NCI-H226 (cell line): Measurements from ENCODE around the gene TNS1.
"Not testable (repeated sequence)": the region's sequence is repeated elsewhere in the genome, so short reads cannot be mapped to it uniquely, and the experiment has no call there.

ENCODE experiments used
- DNase-seq: peaks from one replicate; pipeline ENCODE4 v3.0.0-alpha.2; 2015

The TNS1 gene

DNA sequence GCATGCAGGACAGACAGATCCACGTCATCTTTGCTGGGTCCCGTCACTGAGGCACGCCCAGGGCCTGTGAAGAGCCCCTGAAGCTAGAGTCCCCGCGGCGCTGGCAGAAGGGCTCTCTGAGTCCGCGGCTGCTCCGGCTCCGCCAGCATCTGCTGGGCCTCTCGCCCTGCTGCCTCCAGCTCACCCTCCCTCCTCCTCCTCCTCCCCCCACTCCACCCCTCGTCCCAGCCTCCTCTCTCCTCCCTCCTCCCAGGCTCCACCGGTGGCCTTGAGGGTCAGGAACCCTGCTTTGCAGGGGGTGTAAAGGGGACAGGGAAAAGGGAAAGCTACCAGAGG is at the start of gene TNS1:
TNS1 (minus strand) TSS at position 151 of the 336 bp plus-strand sequence; CDS start at position 28, 123 bp downstream.
- DNase-seq, result no peak

GRCh38 chr2:218051903-218052302 is 49.1 kb upstream of the TNS1 start:
- DNase-seq, result no peak

DNA sequence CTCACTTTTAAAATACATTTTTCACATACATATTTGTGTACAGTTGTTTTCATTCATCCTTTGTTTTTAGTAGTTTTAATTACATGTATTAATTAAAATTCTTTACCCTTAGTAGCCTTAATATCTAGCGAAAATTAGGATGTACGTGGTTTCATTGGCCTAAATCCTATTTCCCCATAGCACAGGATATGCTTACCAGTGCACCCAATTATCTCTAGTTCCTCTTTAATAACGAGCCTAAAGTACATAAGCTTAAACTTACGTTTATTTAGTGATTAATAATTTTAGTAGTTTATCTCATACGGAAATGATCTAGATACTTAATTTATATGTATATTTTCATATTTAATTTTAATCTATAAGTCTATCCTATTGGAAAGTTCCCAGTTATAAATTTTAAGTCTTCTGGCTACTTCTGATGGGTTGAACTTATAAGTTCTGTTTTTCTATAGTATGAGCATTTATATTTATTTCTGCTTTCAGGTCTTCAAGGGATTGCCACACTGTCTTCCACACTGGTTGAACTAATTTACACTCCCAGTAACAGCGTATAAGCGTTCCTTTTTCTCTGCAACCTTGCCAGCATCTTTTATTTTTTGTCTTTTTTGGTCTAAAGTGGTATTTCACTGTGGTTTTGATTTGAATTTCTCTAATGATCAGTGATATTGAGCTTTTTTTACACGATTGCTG is 44.9 kb upstream of the TNS1 start:
- DNase-seq, result no peak

GRCh38 chr2:218046238-218046637 is 43.4 kb upstream of the TNS1 start:
- no peak for DNase-seq

GRCh38 chr2:218044599-218044998 is 41.8 kb upstream of the TNS1 start:
- DNase-seq, result not testable (repeated sequence)

DNA sequence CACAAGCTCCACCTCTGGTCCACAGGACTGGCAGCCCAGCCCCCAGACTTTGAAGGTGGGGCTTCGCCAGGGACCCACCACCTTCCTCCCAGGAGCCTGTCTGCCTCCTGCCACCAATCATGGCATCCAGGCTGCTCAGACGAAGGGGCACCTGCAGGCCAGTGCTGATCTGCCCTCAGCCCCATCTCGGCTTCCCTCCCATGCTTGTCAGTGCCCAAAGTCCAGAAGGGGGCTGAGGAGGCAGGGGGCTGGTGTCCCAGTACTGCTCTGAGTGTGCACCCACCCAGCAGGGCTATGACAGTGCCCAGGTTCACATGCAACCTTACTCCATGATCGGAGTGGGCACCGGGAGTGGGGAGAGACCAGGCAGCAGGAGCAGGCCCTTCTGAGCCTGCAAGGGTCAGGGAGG is 40.9 kb upstream of the TNS1 start:
- DNase-seq, result no peak

- DNase-seq, result no peak
Measured at GRCh38 chr2:218043100-218043499, 40.3 kb upstream of the TNS1 start.

- DNase-seq, result no peak
Measured at GRCh38 chr2:218041302-218042168, 38.7 kb upstream of the TNS1 start.

- DNase-seq, result no peak
Measured at GRCh38 chr2:218040883-218041282, 38.1 kb upstream of the TNS1 start.

- DNase-seq, result no peak
Measured at GRCh38 chr2:218039171-218039570, 36.4 kb upstream of the TNS1 start.

- no peak for DNase-seq
Measured at GRCh38 chr2:218036371-218036770, 33.6 kb upstream of the TNS1 start.

DNA sequence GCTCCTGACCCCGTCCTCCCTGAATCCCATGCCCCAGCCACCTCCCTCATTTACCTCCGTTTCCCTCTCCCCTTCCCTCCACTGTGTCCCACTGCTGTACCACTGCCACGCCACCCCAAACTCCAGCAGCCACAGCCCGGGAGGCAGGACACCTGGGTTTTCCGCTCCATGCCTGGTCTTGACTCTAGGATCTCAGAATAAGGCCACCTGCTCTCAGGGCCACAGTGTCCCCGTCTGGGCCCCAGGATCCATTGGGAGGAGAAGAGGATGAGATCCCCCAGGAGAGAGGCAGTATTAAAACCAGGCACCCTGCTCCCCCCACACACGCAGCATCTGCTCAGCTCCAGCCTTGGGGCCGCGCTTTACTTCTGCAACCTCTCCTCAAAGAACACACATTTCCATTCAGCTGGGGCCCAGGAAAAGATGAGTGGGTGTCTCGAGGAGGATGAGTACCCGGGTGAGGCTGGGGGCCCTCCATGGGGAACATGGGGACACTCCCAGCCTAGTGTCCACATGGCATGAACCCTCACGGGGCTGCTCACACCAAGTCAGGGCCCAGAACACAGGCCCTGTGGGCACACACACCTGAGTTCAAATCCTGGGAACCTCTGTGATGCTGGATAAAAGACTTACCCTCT is 32.8 kb upstream of the TNS1 start:
- DNase-seq, result no peak

GRCh38 chr2:218034497-218035213 is 31.9 kb upstream of the TNS1 start:
- not testable (repeated sequence) for DNase-seq

GRCh38 chr2:218033590-218034496 is 31.0 kb upstream of the TNS1 start:
- no peak for DNase-seq

GRCh38 chr2:218033208-218033589 is 30.4 kb upstream of the TNS1 start:
- DNase-seq, result no peak

DNA sequence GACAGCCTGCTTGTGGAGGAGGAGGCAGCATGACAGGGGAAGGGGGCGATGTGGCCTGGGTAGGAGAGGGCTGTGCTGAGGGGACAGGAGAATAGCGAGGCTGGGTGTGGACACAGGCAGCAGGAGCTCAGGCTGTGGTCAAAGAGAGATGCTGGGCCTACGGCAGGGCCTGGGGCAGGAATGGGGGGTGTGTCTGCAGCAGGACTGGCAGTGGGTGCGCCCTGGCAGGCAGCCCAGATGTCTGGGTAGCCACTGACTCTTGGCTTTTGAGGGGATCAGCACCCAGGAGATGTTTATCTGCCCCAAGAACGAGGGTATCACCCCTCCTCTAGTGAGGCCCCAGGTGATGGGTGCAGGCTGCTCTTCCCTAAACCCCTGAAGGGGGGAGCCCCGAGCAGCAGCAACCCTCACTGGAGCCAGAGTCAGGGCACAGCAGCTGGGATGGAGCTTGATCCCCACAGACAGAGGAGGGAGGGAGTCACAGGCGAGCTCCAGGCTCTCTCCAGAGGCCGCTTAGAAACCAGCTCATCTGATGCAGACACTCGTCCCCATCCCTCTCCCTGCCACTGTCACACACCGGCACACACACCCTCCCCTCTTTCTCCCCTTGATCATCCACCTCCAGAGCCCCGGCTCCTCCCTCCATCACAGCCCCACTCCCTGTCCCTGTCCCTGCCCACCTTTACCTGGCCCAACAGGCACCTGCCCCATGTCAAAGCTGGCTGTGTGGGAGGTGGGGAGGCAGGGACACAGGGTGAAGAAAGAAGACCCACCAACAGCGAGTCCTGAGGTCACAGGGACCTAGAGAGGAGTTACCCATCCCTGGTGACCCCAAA is 29.8 kb upstream of the TNS1 start:
- DNase-seq, result no peak

DNA sequence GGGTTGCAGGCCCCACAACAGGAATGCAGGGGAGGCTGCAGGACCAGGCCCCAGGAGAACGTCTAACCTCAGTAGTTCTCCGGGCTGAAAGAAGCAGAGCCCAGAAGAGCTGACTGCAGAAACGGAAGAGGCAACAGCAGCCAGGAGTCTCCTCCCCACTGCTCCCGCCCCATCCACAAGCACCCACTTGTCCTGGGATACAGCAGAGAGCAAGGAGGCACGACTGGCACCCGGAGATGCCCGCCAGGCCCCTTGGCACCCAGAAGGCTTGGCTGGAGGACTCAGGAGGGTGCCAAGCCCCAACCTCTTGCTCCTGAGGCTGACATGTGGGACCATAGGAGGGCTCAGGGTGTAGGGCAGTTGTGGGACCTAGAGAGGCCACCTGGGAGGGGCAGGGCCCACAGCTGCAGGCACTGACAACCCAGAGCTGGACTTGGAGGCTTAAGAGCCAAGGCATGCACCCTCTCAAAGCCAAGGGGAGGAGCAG is 29.0 kb upstream of the TNS1 start:
- DNase-seq, result no peak

GRCh38 chr2:218031261-218031660 is 28.5 kb upstream of the TNS1 start:
- DNase-seq, result no peak

GRCh38 chr2:218030409-218031195 is 27.8 kb upstream of the TNS1 start:
- no peak for DNase-seq
